K562 (cell line): ENCODE data around the gene KIF26A.
"Not testable (repeated sequence)": the region's sequence is repeated elsewhere in the genome, so short reads cannot be mapped to it uniquely, and the experiment has no call there.

Experiments used
- ETS1 ChIP-seq: conservative IDR thresholded peaks from 2 replicates; pipeline ENCODE4 v1.6.1; 2011; ENCODE audit warnings: low read depth, mild to moderate bottlenecking, low read length; ENCODE audit not compliant: control insufficient read depth
- KDM1A ChIP-seq, 2 experiments: fragments of 450-650 bp; IDR thresholded peaks; 2 replicates each; pipeline ENCODE4 v1.6.1; 2016; ENCODE audit warnings: mild to moderate bottlenecking in 2 of 2
- NFIC ChIP-seq: fragments of 450-650 bp; IDR thresholded peaks from 2 replicates; pipeline ENCODE4 v1.6.1; 2017; ENCODE audit warnings: mild to moderate bottlenecking, inconsistent platforms

- TF ChIP-seq ETS1; NFIC; KDM1A (IDR thresholded peaks at IDR 0.05): not testable (repeated sequence)
Measured at GRCh38 chr14:104209071-104209470, 70.7 kb downstream of the KIF26A start.
